Peyer's patch (tissue), 4 donors: ENCODE measurements around the gene AP1M1. TPM values are rescaled to one million over a fixed set of nuclear protein-coding genes. Genes with fewer than 3 reads are reported as not detected.

Experiments
- DNase-seq, 3 donors: peaks; one replicate each; pipeline ENCODE4 v3.0.0-alpha.2; 2017 to 2019
- H3K27ac ChIP-seq, 4 donors: fragments of 200-600 bp; sonication (generic); one replicate each; pipeline ENCODE4 v1.5.1; 2016 to 2019
- H3K27me3 ChIP-seq, 2 donors: fragments of 200-600 bp; sonication (generic); one replicate each; pipeline ENCODE4 v1.5.1; 2019
- H3K36me3 ChIP-seq, 3 donors: fragments of 200-600 bp; sonication (generic); one replicate each; pipeline ENCODE4 v1.5.1; 2016 to 2019
- H3K4me1 ChIP-seq, 4 donors: fragments of 200-600 bp; sonication (generic); one replicate each; pipeline ENCODE4 v1.5.1; 2016 to 2019
- H3K4me3 ChIP-seq, 4 donors: fragments of 200-600 bp; sonication (generic); 1 replicate in 3 of 4; 2 replicates in 1 of 4; pipeline ENCODE4 v1.5.1; 2016 to 2019; ENCODE audit warnings: mild to moderate bottlenecking in 1 of 4
- H3K9me3 ChIP-seq, 4 donors: fragments of 200-600 bp; sonication (generic); one replicate each; pipeline ENCODE4 v1.5.1; 2016 to 2019; ENCODE audit warnings: mild to moderate bottlenecking in 1 of 4
- CTCF ChIP-seq, 6 experiments: fragments of 450-650 bp in 4 of 6; fragments of 200-600 bp in 2 of 6; sonication (generic) in 1 of 6; IDR thresholded peaks; one replicate each; pipeline ENCODE4 v1.5.1; 2017 to 2019; ENCODE audit warnings: antibody characterized with exemption in 6 of 6, mild to moderate bottlenecking in 3 of 6, moderate library complexity in 1 of 6
- POLR2A ChIP-seq, 2 donors: fragments of 450-650 bp; IDR thresholded peaks; one replicate each; pipeline ENCODE4 v1.5.1; 2017; ENCODE audit warnings: antibody characterized with exemption in 2 of 2, mild to moderate bottlenecking in 2 of 2, moderate library complexity in 2 of 2
- total RNA-seq, 4 donors: library from RNA; depleted of rRNA; stranded (reverse); fragments of >200 nt; gene quantifications; one replicate each; pipeline ENCODE4 v1.1.0, GENCODE V29; 2016

Gene AP1M1
- total RNA-seq, 4 donors from 2014 or later: 52.7 to 83.9 (median 62.8) TPM

GRCh38 chr19:16201011-16201391 lies 3.3 kb downstream of the AP1M1 start:
- Histone ChIP-seq H3K27me3 (no peaks in the 10 kb centered on the region), H3K36me3 (peaks cover 0 to 44% (median 0%) of the 10 kb centered on the region in 3 donors), H3K4me3 (no peak overlapping the region), H3K27ac (peak overlapping the region in 2 of 4 donors; percentile 93 to 95), H3K4me1 (peaks cover 4 to 48% (median 15%) of the 10 kb centered on the region in 4 donors), H3K9me3 (no peaks in the 10 kb centered on the region)
- DNase-seq: peak in 1 of 3 donors; percentile 44
- TF ChIP-seq CTCF (IDR thresholded peaks at IDR 0.05): no peak
- TF ChIP-seq POLR2A (IDR thresholded peaks at IDR 0.05): no peak

GRCh38 chr19:16202320-16203255 lies 4.9 kb downstream of the AP1M1 start:
- H3K36me3 ChIP-seq: peaks cover 0 to 58% (median 0%) of the 10 kb centered on the region in 3 donors

DNA sequence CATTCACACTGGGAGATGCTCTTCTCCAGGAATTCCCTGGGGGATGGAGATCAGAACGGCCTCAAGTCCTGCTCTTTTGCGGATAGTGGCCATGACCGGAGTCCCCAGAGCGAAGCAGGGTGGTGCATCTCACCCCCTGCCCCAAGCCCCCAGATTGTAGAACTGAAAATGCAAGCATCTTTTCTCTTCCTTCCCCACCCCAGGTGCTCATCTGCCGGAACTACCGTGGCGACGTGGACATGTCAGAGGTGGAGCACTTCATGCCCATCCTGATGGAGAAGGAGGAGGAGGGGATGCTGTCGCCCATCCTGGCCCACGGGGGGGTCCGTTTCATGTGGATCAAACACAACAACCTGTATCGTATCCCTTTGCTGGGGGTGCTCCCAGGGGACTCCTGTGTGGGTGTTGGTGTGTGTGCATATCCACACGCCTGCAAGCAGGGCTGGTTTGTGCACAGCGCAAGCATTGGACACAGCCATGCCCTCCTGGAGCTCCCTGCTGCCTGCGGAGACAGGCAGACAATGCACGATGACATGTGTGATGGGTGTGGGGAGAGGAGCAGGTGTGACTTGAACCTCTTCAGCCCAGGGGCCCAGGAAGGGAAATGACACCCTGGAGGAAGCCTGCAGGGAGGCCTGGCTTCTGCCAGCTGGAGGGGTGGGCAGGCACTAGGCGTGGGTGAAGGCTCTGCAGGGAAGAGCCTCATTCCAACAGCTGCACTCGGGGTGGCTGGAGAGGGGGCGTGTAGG lies 5.7 kb downstream of the AP1M1 start:
- Histone ChIP-seq H3K27ac (no peak overlapping the region), H3K36me3 (peaks cover 0 to 67% (median 0%) of the 10 kb centered on the region in 3 donors)
- peak in 1 of 3 donors; percentile 41 for DNase-seq

More at GRCh38 chr19:16202320-16203255, 4.9 kb downstream of the AP1M1 start:
- no peaks in the 10 kb centered on the region for H3K9me3 ChIP-seq
- TF ChIP-seq CTCF (IDR thresholded peaks at IDR 0.05): no peak
- TF ChIP-seq POLR2A (IDR thresholded peaks at IDR 0.05): no peak
- no peak overlapping the region for H3K27ac ChIP-seq
- no peak overlapping the region for H3K4me3 ChIP-seq
- no peaks in the 10 kb centered on the region for H3K27me3 ChIP-seq
- DNase-seq: peak in 1 of 3 donors; percentile 30
- H3K4me1 ChIP-seq: peaks cover 4 to 38% (median 12%) of the 10 kb centered on the region in 4 donors

DNA sequence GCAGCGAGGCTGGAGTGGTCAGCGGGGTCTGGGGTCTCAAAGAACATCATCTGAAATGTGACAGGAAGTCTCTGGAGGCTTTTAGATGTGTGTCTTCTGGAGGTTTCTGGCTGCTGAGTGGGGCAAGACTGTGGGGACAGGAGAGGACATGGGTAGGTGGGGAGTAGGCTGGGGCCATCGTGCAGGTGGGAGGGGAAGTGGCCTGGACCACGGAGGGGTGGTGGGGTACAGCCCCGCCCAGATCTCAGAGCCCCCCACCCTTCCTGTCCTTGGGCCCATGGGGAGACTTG lies 6.2 kb downstream of the AP1M1 start:
- Histone ChIP-seq H3K4me1 (peaks cover 0 to 31% (median 6%) of the 10 kb centered on the region in 4 donors), H3K27ac (no peak overlapping the region), H3K4me3 (no peak overlapping the region), H3K36me3 (peaks cover 0 to 72% (median 0%) of the 10 kb centered on the region in 3 donors), H3K27me3 (no peaks in the 10 kb centered on the region), H3K9me3 (no peaks in the 10 kb centered on the region)
- TF ChIP-seq POLR2A (IDR thresholded peaks at IDR 0.05): no peak
- no peak for TF ChIP-seq CTCF (IDR thresholded peaks at IDR 0.05)
- no peak for DNase-seq

More for the DNA sequence above, 5.7 kb downstream of the AP1M1 start:
- no peaks in the 10 kb centered on the region for H3K27me3 ChIP-seq
- no peak overlapping the region for H3K4me3 ChIP-seq
- H3K9me3 ChIP-seq: no peaks in the 10 kb centered on the region
- H3K4me1 ChIP-seq: peaks cover 4 to 36% (median 8%) of the 10 kb centered on the region in 4 donors
- TF ChIP-seq POLR2A (IDR thresholded peaks at IDR 0.05) (no peak), CTCF (IDR thresholded peaks at IDR 0.05) (no peak)

DNA sequence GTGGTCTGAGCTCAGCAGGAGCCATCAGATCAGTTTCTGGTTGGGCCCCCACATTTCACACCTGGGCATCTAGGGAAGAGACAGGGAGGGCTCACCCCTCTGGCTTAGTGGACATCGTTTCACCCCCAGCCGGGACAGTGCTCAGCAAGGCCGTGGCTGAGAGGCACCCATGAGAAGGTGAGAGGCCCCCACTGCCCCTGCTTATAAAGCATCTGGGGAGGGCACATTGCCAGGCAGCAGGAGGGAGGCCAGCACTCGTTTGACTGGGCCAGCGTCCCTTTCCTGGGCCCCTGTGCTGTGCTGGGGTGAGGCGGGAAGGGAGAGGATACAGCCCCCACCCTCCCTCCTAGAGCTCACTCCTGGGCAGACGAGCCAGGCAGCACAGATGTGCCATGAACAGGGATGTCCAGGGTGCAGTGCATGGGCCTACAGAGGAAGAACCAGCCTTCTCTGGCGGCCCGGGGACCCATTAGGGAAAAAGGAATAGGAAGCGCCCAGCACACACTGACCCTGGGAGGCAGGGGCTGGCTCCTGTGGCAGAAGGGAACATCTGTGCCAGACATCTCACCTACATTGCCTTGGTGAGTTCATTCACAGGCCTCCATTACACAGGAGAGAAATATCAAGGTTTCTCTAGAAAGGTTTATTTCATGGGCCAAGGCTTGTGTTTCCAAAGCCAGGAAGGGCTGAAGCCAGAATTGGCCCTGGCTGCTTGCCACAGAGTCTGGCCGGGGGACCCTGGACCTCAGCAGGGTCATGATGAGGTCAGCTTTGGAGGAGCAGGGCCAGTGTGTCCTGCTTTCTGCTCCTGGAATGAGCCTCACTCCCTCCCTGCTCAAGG lies 7.7 kb downstream of the AP1M1 start:
- Histone ChIP-seq H3K27me3 (no peaks in the 10 kb centered on the region), H3K36me3 (peaks cover 0 to 87% (median 0%) of the 10 kb centered on the region in 3 donors), H3K9me3 (no peaks in the 10 kb centered on the region), H3K4me1 (peaks cover 0 to 16% (median 2%) of the 10 kb centered on the region in 4 donors), H3K27ac (no peak overlapping the region), H3K4me3 (no peak overlapping the region)
- TF ChIP-seq CTCF (IDR thresholded peaks at IDR 0.05): no peak
- TF ChIP-seq POLR2A (IDR thresholded peaks at IDR 0.05): no peak
- DNase-seq: peak in 1 of 3 donors; percentile 41
